Aorta (tissue), 5 donors: Measurements from ENCODE around the gene SLIT3. TPM values are rescaled to one million over a fixed set of nuclear protein-coding genes. Genes with fewer than 3 reads are reported as not detected.

Experiments
- ATAC-seq: fragments of 200-7000 bp; cut with Tn5 transposase; one replicate; pipeline ENCODE4 v1.9.1; 2022; ENCODE audit warnings: moderate library complexity; ENCODE audit not compliant: low FRiP score
- DNase-seq, 2 donors: peaks; one replicate each; pipeline ENCODE4 v3.0.0-alpha.2; 2020
- H3K27ac ChIP-seq, 2 donors: one replicate each; pipeline ENCODE4 v1.5.1; 2013; ENCODE audit warnings: low read length in 2 of 2, mild to moderate bottlenecking in 2 of 2, moderate library complexity in 2 of 2, control low read depth in 1 of 2, inconsistent platforms in 1 of 2, low read depth in 1 of 2
- H3K27me3 ChIP-seq, 2 donors: one replicate each; pipeline ENCODE4 v1.6.1; 2013; ENCODE audit warnings: control low read depth in 1 of 2, low read length in 1 of 2, mild to moderate bottlenecking in 1 of 2, moderate library complexity in 1 of 2; ENCODE audit not compliant: insufficient read depth in 2 of 2, control insufficient read depth in 1 of 2
- H3K36me3 ChIP-seq, 2 donors: one replicate each; pipeline ENCODE4 v1.6.1; 2013; ENCODE audit warnings: control low read depth in 1 of 2, low read length in 1 of 2, mild to moderate bottlenecking in 1 of 2; ENCODE audit not compliant: insufficient read depth in 2 of 2, control insufficient read depth in 1 of 2
- H3K4me1 ChIP-seq, 2 donors: one replicate each; pipeline ENCODE4 v1.6.1; 2013; ENCODE audit warnings: low read length in 2 of 2, control low read depth in 1 of 2, mild to moderate bottlenecking in 1 of 2, moderate library complexity in 1 of 2; ENCODE audit not compliant: insufficient read depth in 2 of 2, control insufficient read depth in 1 of 2
- H3K4me3 ChIP-seq, 2 donors: one replicate each; pipeline ENCODE4 v1.5.1; 2013; ENCODE audit warnings: low read length in 2 of 2, control low read depth in 1 of 2, mild to moderate bottlenecking in 1 of 2
- H3K9me3 ChIP-seq: one replicate; pipeline ENCODE4 v1.6.1; 2013; ENCODE audit warnings: mild to moderate bottlenecking, low read length; ENCODE audit not compliant: control insufficient read depth
- WGBS, 2 donors: extraction: QIAGEN DNeasy Blood & Tissue Kit; methylation state at CpG; one replicate each; pipeline ENCODE4 v1.1.7; 2013; 5-methylcytosine and 5-hydroxymethylcytosine counted together
- intact Hi-C, 2 donors: fragments of 100-400 bp; cut with DNase I; formaldehyde crosslinking; loops; one replicate each; pipeline versions ENCODE4 v1.14.2 to v1.15.0; 2022
- polyA plus RNA-seq, 2 donors: library from polyadenylated mRNA; stranded (reverse); fragments of 200-250 nt; gene quantifications; one replicate each; pipeline ENCODE4 v1.2.3, GENCODE V29; 2013
- total RNA-seq, 2 donors: library from RNA; stranded (reverse); fragmentation: NEBNext Ultra II Directional; extraction: Animal tissue kit (Norgen Biotek cat#: 25700); gene quantifications; one replicate each; pipeline ENCODE4 v1.2.1, GENCODE V29; 2021
- donor health status: healthy with polysubstance abuse.
- donor health status: Bipolar disorder and iron deficiency.
- donor health status: DM: no; HTN: no; CAD: no.
- donor health status: DM: no; HTN: no; CAD: no.
- donor health status: DM: yes; HTN: yes; CAD: no.

Gene SLIT3
- total and polyA plus RNA-seq, 4 donors = 8.6 to 108 (median 77.0) TPM

GRCh38 chr5:168962306-168962705 lies 338.6 kb downstream of the SLIT3 start:
- no peak overlapping the region for H3K4me3 ChIP-seq
- DNase-seq = no peak
- H3K27ac ChIP-seq = no peak overlapping the region
- no peaks in the 10 kb centered on the region for H3K36me3 ChIP-seq
- intact Hi-C loops = no loop called here
- ATAC-seq = no peak
- H3K4me1 ChIP-seq = no peaks in the 10 kb centered on the region
- WGBS, 2 donors = 26 to 38% methylated on average over 4 of the region's 4 CpGs
- no peaks in the 10 kb centered on the region for H3K9me3 ChIP-seq
- no peaks in the 10 kb centered on the region for H3K27me3 ChIP-seq

GRCh38 chr5:168961681-168962080 lies 339.3 kb downstream of the SLIT3 start:
- DNase-seq = no peak
- Histone ChIP-seq H3K4me1 (no peaks in the 10 kb centered on the region), H3K4me3 (no peak overlapping the region), H3K27ac (no peak overlapping the region), H3K9me3 (no peaks in the 10 kb centered on the region), H3K36me3 (no peaks in the 10 kb centered on the region), H3K27me3 (no peaks in the 10 kb centered on the region)
- 55 to 63% methylated on average over 3 of the region's 3 CpGs for WGBS, 2 donors
- intact Hi-C loops = no loop called here
- ATAC-seq = no peak

GRCh38 chr5:168960497-168960896 lies 340.4 kb downstream of the SLIT3 start:
- no peaks in the 10 kb centered on the region for H3K27me3 ChIP-seq
- intact Hi-C loops = no loop called here
- no peak overlapping the region for H3K4me3 ChIP-seq
- H3K9me3 ChIP-seq = no peaks in the 10 kb centered on the region
- WGBS, 2 donors = 61 to 62% methylated on average over 2 of the region's 2 CpGs
- no peaks in the 10 kb centered on the region for H3K36me3 ChIP-seq
- ATAC-seq (no peak), DNase-seq (no peak)
- no peak overlapping the region for H3K27ac ChIP-seq
- no peaks in the 10 kb centered on the region for H3K4me1 ChIP-seq

GRCh38 chr5:168953351-168953750 lies 347.6 kb downstream of the SLIT3 start:
- no peaks in the 10 kb centered on the region for H3K9me3 ChIP-seq
- H3K27me3 ChIP-seq = no peaks in the 10 kb centered on the region
- H3K36me3 ChIP-seq = no peaks in the 10 kb centered on the region
- H3K4me3 ChIP-seq = no peak overlapping the region
- 90 to 94% methylated on average over 5 of the region's 5 CpGs for WGBS, 2 donors
- intact Hi-C loops = loop anchor here in 1 of 2 donors (10.0 kb wide), 1 partner anchor 249 kb away; no protein-coding TSS in a partner anchor
- DNase-seq = no peak
- H3K27ac ChIP-seq = no peak overlapping the region
- H3K4me1 ChIP-seq = no peaks in the 10 kb centered on the region
- no peak for ATAC-seq

- H3K27ac ChIP-seq = no peak overlapping the region
- no peak overlapping the region for H3K4me3 ChIP-seq
These were observed 348.7 kb downstream of the SLIT3 start for GRCh38 chr5:168952196-168952595.

GRCh38 chr5:168951769-168952168 lies 349.2 kb downstream of the SLIT3 start:
- Histone ChIP-seq H3K36me3 (no peaks in the 10 kb centered on the region), H3K4me1 (no peaks in the 10 kb centered on the region), H3K27ac (no peak overlapping the region), H3K9me3 (no peaks in the 10 kb centered on the region), H3K27me3 (no peaks in the 10 kb centered on the region), H3K4me3 (no peak overlapping the region)
- 96 to 98% methylated on average over 5 of the region's 5 CpGs for WGBS, 2 donors
- DNase-seq (no peak), ATAC-seq (no peak)
- intact Hi-C loops = loop anchor here in 1 of 2 donors (10.0 kb wide), 1 partner anchor 247 kb away; no protein-coding TSS in a partner anchor

More at GRCh38 chr5:168952196-168952595, 348.7 kb downstream of the SLIT3 start:
- 77 to 83% methylated on average over 6 of the region's 6 CpGs for WGBS, 2 donors
- Histone ChIP-seq H3K9me3 (no peaks in the 10 kb centered on the region), H3K27me3 (no peaks in the 10 kb centered on the region), H3K36me3 (no peaks in the 10 kb centered on the region), H3K4me1 (no peaks in the 10 kb centered on the region)
- DNase-seq (no peak), ATAC-seq (no peak)
- intact Hi-C loops = loop anchor here in 1 of 2 donors (10.0 kb wide), 1 partner anchor 247 kb away; no protein-coding TSS in a partner anchor

- DNase-seq (no peak), ATAC-seq (no peak)
- intact Hi-C loops = loop anchor here in 1 of 2 donors (10.0 kb wide), 1 partner anchor 247 kb away; no protein-coding TSS in a partner anchor
- Histone ChIP-seq H3K36me3 (no peaks in the 10 kb centered on the region), H3K9me3 (no peaks in the 10 kb centered on the region), H3K27ac (no peak overlapping the region), H3K4me3 (no peak overlapping the region), H3K27me3 (no peaks in the 10 kb centered on the region), H3K4me1 (no peaks in the 10 kb centered on the region)
- 50 to 51% methylated on average over 1 of the region's 1 CpG for WGBS, 2 donors
These were observed 349.6 kb downstream of the SLIT3 start for GRCh38 chr5:168951356-168951755.

- H3K9me3 ChIP-seq = no peaks in the 10 kb centered on the region
- intact Hi-C loops = loop anchor here in 1 of 2 donors (10.0 kb wide), 1 partner anchor 246 kb away; no protein-coding TSS in a partner anchor
- no peak overlapping the region for H3K27ac ChIP-seq
These were observed 350.5 kb downstream of the SLIT3 start for GRCh38 chr5:168950241-168950951.

GRCh38 chr5:168948746-168949145 lies 352.2 kb downstream of the SLIT3 start:
- Histone ChIP-seq H3K4me3 (no peak overlapping the region), H3K9me3 (no peaks in the 10 kb centered on the region), H3K36me3 (no peaks in the 10 kb centered on the region), H3K4me1 (no peaks in the 10 kb centered on the region), H3K27me3 (no peaks in the 10 kb centered on the region), H3K27ac (no peak overlapping the region)
- WGBS, 2 donors = 89 to 93% methylated on average over 3 of the region's 3 CpGs
- DNase-seq (no peak), ATAC-seq (no peak)
- intact Hi-C loops = no loop called here

More at GRCh38 chr5:168950241-168950951, 350.5 kb downstream of the SLIT3 start:
- no peaks in the 10 kb centered on the region for H3K4me1 ChIP-seq
- ATAC-seq (no peak), DNase-seq (no peak)
- no peaks in the 10 kb centered on the region for H3K27me3 ChIP-seq
- no peak overlapping the region for H3K4me3 ChIP-seq
- H3K36me3 ChIP-seq = no peaks in the 10 kb centered on the region
- WGBS, 2 donors = 89 to 92% methylated on average over 7 of the region's 7 CpGs
